Measurements from ENCODE around the gene FBXL15. TPM values are rescaled to one million over a fixed set of nuclear protein-coding genes. Genes with fewer than 3 reads are reported as not detected.
A peak's percentile ranks its signal among the peaks of the same experiment; 100 is the strongest.

The FBXL15 gene
- total RNA-seq, 2 experiments from 2014 or later, result 11.7 to 16.3 TPM

DNA sequence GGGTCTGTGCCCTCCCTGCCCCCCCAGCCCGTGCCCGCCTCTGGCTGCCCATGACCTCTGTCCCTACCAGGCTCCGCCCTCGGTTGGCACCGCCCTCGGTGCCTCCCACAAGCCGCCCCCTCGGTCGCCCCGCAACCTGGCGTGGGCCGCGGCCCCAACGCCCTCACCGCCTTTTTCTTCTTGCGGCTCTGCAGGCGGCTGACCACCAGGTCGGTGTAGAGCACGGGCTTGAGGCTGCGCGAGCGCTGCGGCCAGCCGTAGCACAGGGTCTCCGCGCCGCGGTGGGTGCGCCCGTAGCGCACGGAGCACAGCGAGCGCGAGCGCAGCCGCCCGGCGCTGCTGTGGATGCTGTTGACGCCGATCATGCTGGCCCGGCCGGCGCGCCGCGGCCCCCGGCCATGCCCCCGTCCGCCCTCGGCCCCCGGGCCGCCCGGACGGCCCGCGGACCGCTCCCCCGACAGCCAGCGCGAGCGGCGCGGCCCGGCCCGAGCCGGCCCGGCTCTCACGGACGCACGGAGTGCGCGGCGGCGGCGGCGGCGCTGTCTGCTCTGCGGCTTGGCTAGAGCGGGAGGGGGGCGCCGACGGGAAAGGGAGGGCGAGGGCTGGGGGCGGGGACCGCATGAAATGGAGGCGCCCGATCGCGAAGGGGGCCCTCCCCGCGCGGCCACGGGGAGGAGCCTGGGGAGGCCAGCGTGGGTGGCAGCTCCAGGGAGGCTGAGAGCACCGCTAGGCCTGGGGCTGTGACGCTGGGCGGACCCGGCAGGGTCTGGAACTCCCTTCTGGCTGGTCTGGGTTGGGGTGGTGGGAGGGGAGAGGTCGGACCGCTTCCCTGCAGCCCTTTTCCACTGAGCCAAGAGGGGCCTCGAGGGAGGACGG lies 11.7 kb upstream of the FBXL15 start:
- peak overlapping the region; percentile 74 for H3K4me3 Mint-ChIP-seq

DNA sequence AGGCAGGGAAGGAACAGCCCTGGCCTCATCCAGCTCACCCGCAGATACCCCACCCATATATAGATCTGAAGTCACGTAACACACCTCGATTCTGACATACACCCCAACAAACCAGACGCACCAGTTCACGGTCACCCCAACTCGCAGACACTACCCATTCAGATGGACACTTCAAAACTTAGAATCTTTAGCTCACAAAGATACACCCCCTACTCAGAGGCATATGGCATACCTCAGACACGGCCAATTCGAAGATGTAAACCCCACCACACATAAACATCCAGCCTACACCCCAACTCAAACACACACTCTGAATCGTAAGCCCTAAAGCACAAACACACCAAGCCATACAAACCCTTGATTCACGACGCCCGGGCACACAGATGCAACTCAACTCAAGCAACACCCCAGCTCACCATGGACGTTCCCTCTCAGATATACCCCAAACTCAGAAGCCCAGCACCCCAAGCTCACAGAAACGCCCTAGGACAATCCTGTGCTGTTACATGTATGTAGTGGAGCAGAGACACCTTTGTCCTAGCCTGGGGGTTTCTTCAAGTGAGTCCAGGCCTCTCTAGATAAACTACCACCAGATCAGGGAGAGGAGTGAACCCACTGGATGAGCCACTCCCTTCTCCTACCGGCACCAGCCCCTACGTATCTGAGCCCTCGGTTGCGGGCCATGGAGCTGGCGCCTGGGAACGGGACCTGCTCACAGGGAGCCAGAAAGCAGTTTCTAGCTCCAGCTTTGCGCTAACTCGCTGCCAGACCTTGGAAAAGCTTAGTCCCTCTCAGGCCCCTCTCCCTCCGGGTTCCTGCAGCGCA lies 10.8 kb upstream of the FBXL15 start:
- Mint-ChIP-seq H3K9me3 (no peaks in the 10 kb centered on the region), H3K4me3 (peak overlapping the region; percentile 74), H3K27ac (peak overlapping the region; percentile 11), H3K36me3 (no peaks in the 10 kb centered on the region), H3K4me1 (peaks cover 23% of the 10 kb centered on the region), H3K27me3 (peaks cover 35% of the 10 kb centered on the region)
- peak; percentile 34 for DNase-seq
- POLR2A ChIA-PET, result interaction anchor here (1.0 to 3.4 kb wide), 4 partner anchors 11 to 23 kb away, joined by 3 to 20 read pairs (median 6); partner anchors contain the start of genes CUEDC2 and FBXL15
- ATAC-seq (ENCODE audit: low read depth), result no peak

More for the DNA sequence above, 11.7 kb upstream of the FBXL15 start:
- Mint-ChIP-seq H3K36me3 (no peaks in the 10 kb centered on the region), H3K4me1 (peaks cover 23% of the 10 kb centered on the region), H3K27ac (no peak overlapping the region), H3K27me3 (peaks cover 29% of the 10 kb centered on the region), H3K9me3 (no peaks in the 10 kb centered on the region)
- POLR2A ChIA-PET, result interaction anchor here (1.0 to 3.4 kb wide), 4 partner anchors 10 to 24 kb away, joined by 3 to 20 read pairs (median 6); partner anchors contain the start of genes CUEDC2 and FBXL15
- DNase-seq (peak; percentile 72), ATAC-seq (ENCODE audit: low read depth) (peak; percentile 59)

DNA sequence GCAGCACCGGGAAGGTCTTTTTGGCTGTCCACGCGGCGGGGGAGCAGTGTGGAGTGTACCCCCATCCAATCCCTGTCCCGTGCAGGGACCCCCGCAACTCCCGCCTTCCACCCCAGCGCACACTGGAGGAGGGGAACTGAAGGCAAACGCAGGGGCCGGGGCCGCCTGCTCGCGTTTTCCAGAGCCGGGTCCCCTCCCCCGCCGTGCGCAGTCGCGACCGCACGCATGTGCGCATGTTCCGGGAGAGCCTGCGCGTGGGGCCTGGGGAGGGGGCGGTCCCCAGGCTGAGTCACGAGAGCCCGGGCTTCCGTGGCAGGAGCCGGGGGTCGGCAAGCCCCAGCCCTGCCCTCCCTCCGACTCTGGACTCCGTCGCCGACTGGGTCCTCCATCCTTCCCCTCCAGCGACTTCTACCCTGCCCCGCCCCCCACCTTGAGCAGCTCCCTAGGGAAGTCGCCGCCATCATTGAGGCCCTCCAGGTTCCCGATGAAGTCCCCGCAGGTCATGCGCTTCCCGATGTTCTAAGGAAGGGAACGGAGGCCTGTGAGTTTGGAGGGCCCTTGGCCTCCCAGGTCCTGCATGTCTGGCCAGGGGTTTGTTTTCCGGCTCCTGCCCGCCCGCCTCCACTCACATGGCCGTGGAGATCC lies 10.1 kb upstream of the FBXL15 start:
- peaks cover 35% of the 10 kb centered on the region for H3K27me3 Mint-ChIP-seq
- no peak overlapping the region for H3K27ac Mint-ChIP-seq
- no peak for ATAC-seq (ENCODE audit: low read depth)
- POLR2A ChIA-PET, result interaction anchor here (1.2 to 3.4 kb wide), 3 partner anchors 10 to 22 kb away, joined by 5 to 20 read pairs (median 7); partner anchors contain the start of genes CUEDC2 and FBXL15
- H3K4me3 Mint-ChIP-seq, result peak overlapping the region; percentile 74
- peak; percentile 68 for DNase-seq
- H3K9me3 Mint-ChIP-seq, result no peaks in the 10 kb centered on the region
- peaks cover 22% of the 10 kb centered on the region for H3K4me1 Mint-ChIP-seq
- no peaks in the 10 kb centered on the region for H3K36me3 Mint-ChIP-seq

DNA sequence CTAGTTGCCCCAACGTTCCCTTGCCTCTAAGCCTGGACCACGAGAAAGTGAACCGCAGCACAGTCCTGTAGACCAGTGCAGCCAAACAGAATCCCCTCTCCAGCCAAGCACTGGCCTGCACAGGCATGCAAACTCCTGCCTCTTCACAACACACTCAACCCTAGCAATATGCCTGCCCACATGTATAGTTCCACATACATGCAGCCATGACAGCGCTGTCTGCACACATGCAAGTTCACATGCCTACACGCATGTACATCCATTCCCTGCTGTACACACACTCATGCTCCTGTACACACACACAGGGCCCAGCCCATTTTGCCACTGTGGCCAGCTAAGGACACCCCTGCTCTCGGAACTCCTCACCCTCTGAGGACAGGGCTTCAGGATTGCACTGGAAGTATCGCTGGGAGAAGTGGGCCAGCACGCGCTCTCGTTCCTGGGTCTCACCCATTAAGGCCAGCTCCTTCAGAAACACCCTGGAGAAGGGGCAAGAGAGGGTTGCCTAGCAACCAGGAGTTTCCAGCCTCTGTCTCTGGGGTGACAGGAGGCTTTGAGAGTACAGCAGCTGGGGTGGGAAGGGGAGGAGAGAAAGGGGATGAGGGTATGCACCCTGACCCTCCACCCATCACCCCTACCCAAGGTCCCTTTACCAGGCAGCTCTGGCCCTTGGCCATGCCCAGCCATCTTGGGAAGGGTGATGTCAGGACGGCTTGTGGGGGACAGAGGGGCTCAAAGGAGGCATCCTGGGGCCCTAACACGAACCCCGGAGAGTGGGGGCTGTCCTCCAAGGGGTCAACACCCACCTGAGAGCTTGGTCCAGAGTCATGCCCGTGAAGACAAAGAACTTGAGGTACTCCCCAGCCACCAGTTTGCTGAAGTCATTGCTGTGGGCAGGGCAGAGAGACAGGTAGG lies 9.0 kb upstream of the FBXL15 start:
- Mint-ChIP-seq H3K4me3 (peak overlapping the region; percentile 62), H3K27ac (peak overlapping the region; percentile 11), H3K9me3 (no peaks in the 10 kb centered on the region), H3K4me1 (peaks cover 20% of the 10 kb centered on the region), H3K36me3 (no peaks in the 10 kb centered on the region), H3K27me3 (peaks cover 39% of the 10 kb centered on the region)
- POLR2A ChIA-PET, result interaction anchor here (3.4 kb wide), 1 partner anchor 9 kb away, joined by 20 read pairs; the partner anchor contains the start of gene FBXL15
- ATAC-seq (ENCODE audit: low read depth) (no peak), DNase-seq (peak; percentile 28)

DNA sequence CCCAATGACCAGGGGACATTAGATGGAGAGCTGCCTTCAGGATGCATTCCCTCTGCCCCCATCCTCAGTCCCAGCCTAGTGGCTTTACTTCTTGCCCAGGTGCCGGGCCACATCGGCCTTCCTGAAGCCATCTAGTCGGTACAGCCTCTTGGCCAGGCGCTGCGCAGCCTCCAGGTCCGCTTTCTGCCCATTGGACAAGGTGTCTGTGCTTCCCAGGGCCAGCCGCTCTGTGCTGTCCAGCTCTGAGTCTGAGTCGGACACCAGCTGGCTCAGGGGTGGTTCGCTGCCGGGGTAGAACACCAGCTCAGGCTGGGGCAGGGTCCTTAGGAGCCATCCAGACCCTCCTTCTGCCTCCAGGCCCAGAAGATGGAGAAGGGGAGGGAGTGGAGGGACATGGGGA lies 8.3 kb upstream of the FBXL15 start:
- Mint-ChIP-seq H3K27me3 (peaks cover 42% of the 10 kb centered on the region), H3K27ac (no peak overlapping the region), H3K9me3 (no peaks in the 10 kb centered on the region), H3K4me3 (no peak overlapping the region), H3K36me3 (no peaks in the 10 kb centered on the region), H3K4me1 (peaks cover 19% of the 10 kb centered on the region)
- DNase-seq (no peak), ATAC-seq (ENCODE audit: low read depth) (no peak)
- POLR2A ChIA-PET, result interaction anchor here (1.9 to 3.4 kb wide), 2 partner anchors 9 kb away, joined by 5 to 20 read pairs; partner anchors contain the start of gene FBXL15

DNA sequence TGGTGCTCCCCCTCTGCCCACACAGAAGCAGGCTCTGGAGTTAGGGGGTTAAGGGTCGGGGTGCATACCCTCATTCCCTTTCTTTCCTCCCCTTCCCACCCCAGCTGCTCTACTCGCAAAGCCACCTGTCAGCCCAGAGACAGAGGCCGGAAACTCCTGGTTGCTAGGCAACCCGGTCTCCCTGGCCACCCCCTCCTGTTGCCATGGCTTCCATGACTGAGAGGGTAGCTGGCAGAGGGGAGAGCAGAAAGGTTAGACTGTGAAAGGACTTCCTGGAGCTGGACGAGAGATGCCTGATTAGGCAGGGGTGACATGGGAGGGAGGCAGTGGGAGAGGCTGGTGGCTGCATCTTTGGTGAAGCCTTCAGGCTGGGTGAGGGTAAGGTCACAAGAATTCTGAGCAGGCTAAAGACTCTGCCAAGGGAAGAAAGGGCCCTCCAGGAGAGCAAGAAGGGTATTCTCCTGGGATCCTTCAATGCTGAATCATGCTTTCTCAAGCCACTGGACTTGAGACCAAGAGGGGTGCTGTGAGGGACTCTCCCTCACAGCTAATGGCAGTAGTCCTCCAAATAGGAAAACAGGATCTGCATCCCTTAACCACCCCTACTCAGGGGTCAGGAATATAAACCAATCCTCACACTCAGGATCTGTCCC lies 7.5 kb upstream of the FBXL15 start:
- DNase-seq (no peak), ATAC-seq (ENCODE audit: low read depth) (peak; percentile 31)
- Mint-ChIP-seq H3K27ac (no peak overlapping the region), H3K9me3 (no peaks in the 10 kb centered on the region), H3K27me3 (peaks cover 47% of the 10 kb centered on the region), H3K4me1 (peaks cover 19% of the 10 kb centered on the region), H3K4me3 (no peak overlapping the region), H3K36me3 (no peaks in the 10 kb centered on the region)
- POLR2A ChIA-PET, result interaction anchor here (1.9 kb wide), 1 partner anchor 9 kb away, joined by 5 read pairs; no protein-coding TSS in a partner anchor

DNA sequence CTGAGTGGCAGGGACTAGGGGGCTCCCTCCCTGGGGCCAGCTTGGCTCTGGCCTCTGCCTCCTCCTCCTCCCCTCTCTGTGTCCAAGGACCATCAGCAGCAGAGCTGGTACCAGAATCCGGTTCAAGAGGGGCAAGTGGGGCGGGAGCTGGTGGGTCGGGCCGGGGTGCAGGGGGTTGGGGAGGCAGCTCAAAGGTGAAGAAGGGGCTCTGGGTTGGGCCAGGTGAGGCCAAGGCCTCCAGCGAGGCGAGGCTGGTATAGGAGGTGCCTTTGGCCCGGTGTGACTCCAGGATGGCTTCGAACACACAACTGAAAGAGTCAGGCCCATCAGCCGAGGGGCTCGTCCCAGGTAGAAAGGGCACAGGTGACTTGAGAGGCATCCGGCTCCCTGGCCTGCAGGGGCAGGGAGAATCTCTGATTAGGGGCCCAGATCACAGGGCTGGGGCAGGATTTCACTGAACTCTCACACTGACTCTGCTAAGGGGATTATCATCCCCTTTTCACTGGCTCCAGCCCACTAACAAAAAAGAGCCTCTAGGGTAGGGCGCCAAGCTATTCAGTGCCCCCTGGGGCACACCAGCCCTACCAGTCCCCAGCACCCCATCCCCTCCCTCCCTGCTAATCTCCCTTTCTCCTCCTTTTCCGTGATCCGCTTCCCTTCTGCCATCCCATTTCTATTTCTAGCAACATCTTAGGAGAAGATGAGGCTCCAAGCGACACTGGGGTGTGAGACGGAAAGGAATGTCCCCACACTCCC lies 6.7 kb upstream of the FBXL15 start:
- ATAC-seq (ENCODE audit: low read depth), result no peak
- no peaks in the 10 kb centered on the region for H3K36me3 Mint-ChIP-seq
- H3K4me1 Mint-ChIP-seq, result peaks cover 18% of the 10 kb centered on the region
- H3K4me3 Mint-ChIP-seq, result no peak overlapping the region
- H3K27ac Mint-ChIP-seq, result no peak overlapping the region
- DNase-seq, result no peak
- H3K9me3 Mint-ChIP-seq, result no peaks in the 10 kb centered on the region
- H3K27me3 Mint-ChIP-seq, result peaks cover 50% of the 10 kb centered on the region
- POLR2A ChIA-PET, result interaction anchor here (1.9 kb wide), 1 partner anchor 8 kb away, joined by 5 read pairs; no protein-coding TSS in a partner anchor

DNA sequence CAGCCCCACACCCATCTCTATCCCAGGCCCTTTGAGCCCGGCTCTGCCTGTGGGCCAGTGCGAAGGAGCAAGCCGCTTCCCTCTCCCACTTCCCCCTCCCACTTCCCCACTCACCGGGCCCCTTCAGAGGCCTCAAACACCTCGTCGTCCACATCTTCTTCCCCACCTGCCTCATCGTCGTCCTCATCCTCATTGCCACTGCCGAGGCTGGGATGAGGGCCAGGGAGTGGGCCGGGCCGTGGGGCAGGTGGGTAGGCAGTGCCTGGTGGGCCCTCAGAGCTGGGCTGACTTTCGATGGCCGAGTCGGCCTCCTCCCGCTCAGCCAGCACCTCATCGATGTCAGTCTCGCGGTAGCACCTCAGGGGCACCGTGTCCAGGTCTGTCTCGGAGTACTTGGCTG lies 5.9 kb upstream of the FBXL15 start:
- Mint-ChIP-seq H3K27me3 (peaks cover 48% of the 10 kb centered on the region), H3K9me3 (no peaks in the 10 kb centered on the region), H3K36me3 (no peaks in the 10 kb centered on the region), H3K4me3 (no peak overlapping the region), H3K4me1 (peaks cover 20% of the 10 kb centered on the region), H3K27ac (no peak overlapping the region)
- no peak for ATAC-seq (ENCODE audit: low read depth)
- DNase-seq, result no peak
- POLR2A ChIA-PET, result no interaction called here

DNA sequence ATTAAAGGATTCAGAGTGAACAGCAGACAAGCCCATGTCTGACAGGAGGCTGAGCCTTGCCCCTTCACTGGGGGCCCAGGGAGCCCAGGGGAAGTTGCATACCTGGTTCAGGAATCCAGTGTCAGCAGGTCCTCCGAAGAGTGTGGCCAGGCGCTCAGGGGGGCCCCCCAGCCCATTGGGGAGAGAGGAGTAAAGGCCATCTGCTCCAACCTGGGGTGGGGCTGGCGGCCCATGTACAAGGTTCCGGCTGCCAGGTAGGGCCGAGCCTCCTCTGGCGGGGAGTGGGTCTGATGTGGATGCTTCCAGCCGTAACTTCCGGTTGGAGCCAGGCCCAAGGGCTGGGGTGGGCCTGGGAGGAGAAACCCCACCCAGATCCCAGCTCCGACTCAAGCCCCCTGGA lies 4.4 kb upstream of the FBXL15 start:
- no peaks in the 10 kb centered on the region for H3K36me3 Mint-ChIP-seq
- no peak overlapping the region for H3K4me3 Mint-ChIP-seq
- H3K9me3 Mint-ChIP-seq, result no peaks in the 10 kb centered on the region
- H3K27me3 Mint-ChIP-seq, result peaks cover 36% of the 10 kb centered on the region
- no peak for ATAC-seq (ENCODE audit: low read depth)
- POLR2A ChIA-PET, result no interaction called here
- no peak overlapping the region for H3K27ac Mint-ChIP-seq
- H3K4me1 Mint-ChIP-seq, result peaks cover 24% of the 10 kb centered on the region
- no peak for DNase-seq

DNA sequence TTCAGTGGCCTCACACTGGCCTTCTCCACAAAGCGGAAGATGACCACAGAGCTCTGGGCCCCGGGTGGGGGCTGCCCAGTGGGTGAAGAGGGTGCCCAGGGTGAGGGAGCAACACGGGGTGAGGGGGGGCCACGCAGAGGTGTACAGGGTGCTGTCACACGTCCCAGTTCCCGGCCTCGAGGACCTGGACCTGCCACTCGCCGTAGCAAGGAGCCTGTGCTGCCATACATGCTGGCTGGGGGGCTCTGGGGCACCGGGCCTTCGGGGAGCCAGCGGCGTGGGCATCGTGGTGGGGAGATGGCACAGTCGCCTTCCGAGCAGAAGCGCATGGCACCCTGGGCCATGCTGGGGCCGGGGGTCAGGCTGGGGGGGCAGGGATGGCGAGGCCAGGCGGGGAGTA lies 3.9 kb upstream of the FBXL15 start:
- POLR2A ChIA-PET, result no interaction called here
- H3K27ac Mint-ChIP-seq, result no peak overlapping the region
- no peak overlapping the region for H3K4me3 Mint-ChIP-seq
- peaks cover 32% of the 10 kb centered on the region for H3K27me3 Mint-ChIP-seq
- no peak for DNase-seq
- peaks cover 24% of the 10 kb centered on the region for H3K4me1 Mint-ChIP-seq
- ATAC-seq (ENCODE audit: low read depth), result no peak
- no peaks in the 10 kb centered on the region for H3K9me3 Mint-ChIP-seq
- no peaks in the 10 kb centered on the region for H3K36me3 Mint-ChIP-seq

DNA sequence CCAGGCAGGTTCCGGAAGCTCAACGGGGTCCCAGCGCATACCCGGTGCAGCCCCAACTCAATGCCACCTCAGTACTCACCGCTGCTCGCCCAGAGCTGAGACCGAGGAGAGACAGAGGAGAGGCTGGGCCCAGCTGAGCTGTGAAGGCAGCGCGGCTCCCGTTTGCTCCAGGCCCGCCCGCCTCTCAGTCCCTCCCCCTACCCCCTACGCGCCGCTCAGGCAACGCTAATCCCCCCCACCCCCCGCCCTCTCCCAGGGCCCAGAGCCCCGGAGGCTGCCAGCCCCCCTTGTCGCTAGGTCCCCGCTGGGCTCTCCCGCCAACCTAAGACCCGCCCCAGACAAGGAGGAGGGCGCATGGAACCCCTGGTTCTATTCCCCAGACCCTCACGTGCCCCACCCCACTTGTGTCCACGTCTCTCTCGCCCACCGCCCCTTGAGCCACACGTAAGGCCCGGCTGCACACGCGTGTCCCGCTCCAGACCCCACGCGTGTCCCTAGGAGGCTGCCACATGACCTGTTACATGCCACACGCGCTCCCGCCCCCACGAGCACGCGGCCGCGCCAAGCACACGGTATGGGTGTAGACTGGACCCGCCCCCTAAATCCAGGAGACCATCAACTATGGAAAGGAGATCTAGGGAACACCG lies 1.9 kb upstream of the FBXL15 start, which contains the start of gene PSD:
Gene PSD (minus strand): TSS at position 164 of the 647 bp plus-strand sequence. CDS start 1,747 bp downstream, outside the sequence.
- peak within 1 kb of the TSS; percentile 7 for H3K27ac Mint-ChIP-seq
- peaks cover 31% of the 10 kb centered on the region for H3K27me3 Mint-ChIP-seq
- H3K9me3 Mint-ChIP-seq, result no peaks in the 10 kb centered on the region
- peaks cover 26% of the 10 kb centered on the region for H3K4me1 Mint-ChIP-seq
- POLR2A ChIA-PET, result no interaction called here
- ATAC-seq (ENCODE audit: low read depth) (no peak), DNase-seq (no peak)
- H3K36me3 Mint-ChIP-seq, result peaks cover 2% of the 10 kb centered on the region
- H3K4me3 Mint-ChIP-seq, result peak within 1 kb of the TSS; percentile 93
